SJCRH30 (cell line): ENCODE results near the gene GRIN3B. TPM values are rescaled to one million over a fixed set of nuclear protein-coding genes. Genes with fewer than 3 reads are reported as not detected.
A peak's percentile ranks its signal among the peaks of the same experiment; 100 is the strongest.

Source experiments
- DNase-seq, 2 experiments: peaks; one replicate each; pipeline ENCODE4 v3.0.0-alpha.2; 2015 to 2020
- H3K27ac ChIP-seq: fragments of 250-450 bp; sonication (Bioruptor Pico); 2 replicates; pipeline ENCODE4 v1.5.1; 2020; ENCODE audit warnings: mild to moderate bottlenecking, moderate library complexity
- H3K27me3 ChIP-seq: fragments of 250-450 bp; sonication (Bioruptor Pico); 2 replicates; pipeline ENCODE4 v1.5.1; 2020; ENCODE audit warnings: mild to moderate bottlenecking, moderate library complexity
- H3K36me3 ChIP-seq: fragments of 250-450 bp; sonication (Bioruptor Pico); 2 replicates; pipeline ENCODE4 v1.5.1; 2020; ENCODE audit warnings: mild to moderate bottlenecking, moderate library complexity
- H3K4me1 ChIP-seq: fragments of 250-450 bp; sonication (Bioruptor Pico); 2 replicates; pipeline ENCODE4 v1.5.1; 2020; ENCODE audit warnings: mild to moderate bottlenecking, moderate library complexity
- H3K4me3 ChIP-seq: fragments of 250-450 bp; sonication (Bioruptor Pico); 2 replicates; pipeline ENCODE4 v1.5.1; 2020; ENCODE audit warnings: mild to moderate bottlenecking, moderate library complexity
- H3K9me3 ChIP-seq: fragments of 250-450 bp; sonication (Bioruptor Pico); replicated peaks from 2 replicates; pipeline ENCODE4 v1.5.1; 2020; ENCODE audit warnings: mild to moderate bottlenecking, moderate library complexity
- total RNA-seq: library from RNA; depleted of rRNA; stranded (reverse); fragments of >200 nt; shearing (Covaris generic); gene quantifications from 2 replicates; pipeline ENCODE4 v1.2.3, GENCODE V29; 2014; rRNA removed

The GRIN3B gene
- total RNA-seq, 1 experiment from 2014 or later: not detected

DNA sequence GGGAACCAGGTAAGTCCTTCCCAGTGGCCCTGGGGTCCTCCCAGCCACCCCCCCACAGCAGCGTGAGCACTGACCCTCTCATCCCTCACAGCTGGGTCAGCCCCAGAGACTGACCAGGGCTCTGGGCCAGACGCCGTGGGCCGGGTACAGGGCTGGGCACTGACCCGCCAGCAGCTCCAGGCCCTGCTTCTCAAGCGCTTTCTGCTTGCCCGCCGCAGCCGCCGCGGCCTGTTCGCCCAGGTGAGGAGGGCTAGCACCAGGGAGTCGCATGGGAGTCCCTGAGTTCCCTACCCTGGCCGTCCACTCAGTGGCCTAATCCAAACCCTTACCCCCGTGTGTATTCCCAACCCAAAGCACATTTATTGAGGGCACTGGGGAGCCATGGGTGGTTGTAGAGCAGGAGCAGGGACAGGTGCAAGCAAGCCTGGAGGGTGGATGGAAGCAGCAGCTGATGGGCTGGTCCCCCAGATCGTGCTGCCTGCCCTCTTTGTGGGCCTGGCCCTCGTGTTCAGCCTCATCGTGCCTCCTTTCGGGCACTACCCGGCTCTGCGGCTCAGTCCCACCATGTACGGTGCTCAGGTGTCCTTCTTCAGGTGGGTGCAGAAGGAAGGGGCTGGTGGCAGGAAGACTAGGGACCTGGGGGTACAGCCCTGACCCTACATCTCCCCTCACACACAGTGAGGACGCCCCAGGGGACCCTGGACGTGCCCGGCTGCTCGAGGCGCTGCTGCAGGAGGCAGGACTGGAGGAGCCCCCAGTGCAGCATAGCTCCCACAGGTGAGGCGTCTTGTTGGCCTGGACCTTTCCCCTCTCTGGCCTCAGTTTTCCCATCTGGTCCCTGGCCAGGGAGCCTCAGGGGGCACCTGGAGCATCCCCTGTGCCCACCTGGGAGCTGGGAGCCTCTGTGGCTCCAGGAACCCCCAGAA is 54.1 kb downstream of the GRIN3B start:
- Histone ChIP-seq H3K4me1 (no peaks in the 10 kb centered on the region), H3K27me3 (no peaks in the 10 kb centered on the region), H3K9me3 (peaks cover 8% of the 10 kb centered on the region), H3K4me3 (no peak overlapping the region), H3K27ac (no peak overlapping the region), H3K36me3 (no peaks in the 10 kb centered on the region)
- no peak for DNase-seq

DNA sequence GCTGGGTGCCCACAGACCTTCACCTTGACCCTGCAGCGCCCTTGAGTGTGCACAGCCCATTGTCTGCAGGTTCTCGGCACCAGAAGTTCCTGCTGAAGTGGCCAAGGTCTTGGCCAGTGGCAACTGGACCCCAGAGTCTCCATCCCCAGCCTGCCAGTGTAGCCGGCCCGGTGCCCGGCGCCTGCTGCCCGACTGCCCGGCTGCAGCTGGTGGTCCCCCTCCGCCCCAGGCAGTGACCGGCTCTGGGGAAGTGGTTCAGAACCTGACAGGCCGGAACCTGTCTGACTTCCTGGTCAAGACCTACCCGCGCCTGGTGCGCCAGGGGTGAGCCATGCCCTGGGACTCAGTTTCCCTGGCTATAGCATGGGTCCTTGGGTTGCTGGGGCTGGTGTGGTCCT is 54.8 kb downstream of the GRIN3B start:
- Histone ChIP-seq H3K27me3 (no peaks in the 10 kb centered on the region), H3K27ac (no peak overlapping the region), H3K4me1 (no peaks in the 10 kb centered on the region), H3K36me3 (no peaks in the 10 kb centered on the region), H3K4me3 (no peak overlapping the region), H3K9me3 (peaks cover 8% of the 10 kb centered on the region)
- DNase-seq: no peak

DNA sequence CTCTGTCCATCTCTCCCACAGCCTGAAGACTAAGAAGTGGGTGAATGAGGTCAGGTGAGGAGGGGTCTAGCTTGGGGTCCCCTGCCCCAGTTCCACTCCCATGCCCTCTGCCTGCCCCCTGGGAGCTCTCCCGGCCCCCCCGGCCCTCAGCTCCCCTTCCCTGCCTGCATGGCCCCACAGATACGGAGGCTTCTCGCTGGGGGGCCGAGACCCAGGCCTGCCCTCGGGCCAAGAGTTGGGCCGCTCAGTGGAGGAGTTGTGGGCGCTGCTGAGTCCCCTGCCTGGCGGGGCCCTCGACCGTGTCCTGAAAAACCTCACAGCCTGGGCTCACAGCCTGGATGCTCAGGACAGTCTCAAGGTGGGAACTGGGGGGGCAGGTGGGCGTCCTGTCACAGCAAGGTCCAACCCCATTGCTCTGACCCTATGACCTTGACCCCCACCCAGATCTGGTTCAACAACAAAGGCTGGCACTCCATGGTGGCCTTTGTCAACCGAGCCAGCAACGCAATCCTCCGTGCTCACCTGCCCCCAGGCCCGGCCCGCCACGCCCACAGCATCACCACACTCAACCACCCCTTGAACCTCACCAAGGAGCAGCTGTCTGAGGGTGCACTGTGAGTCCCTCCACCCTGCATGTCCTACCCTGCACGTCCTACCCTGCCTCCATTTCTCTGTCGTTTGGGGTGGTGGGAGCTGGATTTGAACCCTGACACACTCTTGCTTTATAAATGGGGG is 55.8 kb downstream of the GRIN3B start:
- Histone ChIP-seq H3K9me3 (peaks cover 8% of the 10 kb centered on the region), H3K4me1 (no peaks in the 10 kb centered on the region), H3K27me3 (no peaks in the 10 kb centered on the region)

DNA sequence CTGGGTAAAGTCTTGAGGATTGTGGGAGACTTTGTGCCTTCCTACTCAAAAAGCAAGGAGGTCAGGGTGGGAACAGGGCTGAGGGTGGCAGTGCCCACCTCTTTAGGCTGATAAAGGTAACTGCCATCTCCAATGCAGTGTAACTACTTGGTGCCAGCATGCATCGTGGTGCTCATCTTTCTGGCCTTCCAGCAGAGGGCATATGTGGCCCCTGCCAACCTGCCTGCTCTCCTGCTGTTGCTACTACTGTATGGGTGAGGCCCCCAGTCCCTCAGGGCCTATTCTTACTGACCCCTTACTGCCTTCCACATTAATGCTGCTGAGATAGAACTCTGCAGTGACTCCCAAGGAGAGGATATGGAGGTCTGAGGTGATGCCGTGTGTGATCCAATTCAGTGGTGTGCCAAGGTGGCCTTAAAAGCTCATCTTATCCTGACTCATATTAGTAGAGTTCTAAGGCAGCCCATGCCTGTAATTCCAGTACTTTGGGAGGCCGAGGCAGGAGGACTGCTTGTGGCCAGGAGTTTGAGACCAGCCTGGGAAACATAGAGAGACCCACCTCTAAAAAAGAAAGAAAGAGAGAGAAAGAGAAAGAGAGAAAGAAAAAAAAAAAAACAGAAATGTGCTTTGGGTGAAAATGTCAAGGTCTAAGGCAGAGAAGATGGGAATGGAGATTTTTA is 57.1 kb downstream of the GRIN3B start:
- no peak overlapping the region for H3K27ac ChIP-seq
- H3K27me3 ChIP-seq: no peaks in the 10 kb centered on the region
- H3K36me3 ChIP-seq: no peaks in the 10 kb centered on the region
- H3K4me3 ChIP-seq: no peak overlapping the region
- H3K9me3 ChIP-seq: peaks cover 9% of the 10 kb centered on the region
- no peaks in the 10 kb centered on the region for H3K4me1 ChIP-seq
- peak; percentile 52 to 66 for DNase-seq

More for the DNA sequence above, 55.8 kb downstream of the GRIN3B start:
- Histone ChIP-seq H3K27ac (no peak overlapping the region), H3K4me3 (no peak overlapping the region), H3K36me3 (no peaks in the 10 kb centered on the region)
- no peak for DNase-seq

DNA sequence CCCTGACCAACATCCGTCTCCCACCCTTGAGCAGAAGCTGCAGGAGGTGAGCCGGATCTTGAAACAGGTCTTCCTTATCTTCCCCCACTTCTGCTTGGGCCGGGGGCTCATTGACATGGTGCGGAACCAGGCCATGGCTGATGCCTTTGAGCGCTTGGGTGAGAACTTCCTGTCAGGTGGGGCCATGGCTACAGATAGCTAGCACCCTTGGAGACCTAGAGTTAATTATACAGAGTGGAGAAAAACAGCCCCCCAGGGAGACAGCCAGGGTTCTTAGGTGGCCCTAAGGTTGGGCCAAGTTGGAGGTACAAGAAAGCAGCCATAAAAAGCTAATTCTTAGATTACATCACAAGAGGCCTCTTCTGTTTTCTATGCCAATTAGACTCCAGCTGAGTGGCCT is 57.9 kb downstream of the GRIN3B start:
- no peak overlapping the region for H3K4me3 ChIP-seq
- no peak for DNase-seq
- peaks cover 11% of the 10 kb centered on the region for H3K9me3 ChIP-seq
- H3K27me3 ChIP-seq: no peaks in the 10 kb centered on the region
- no peaks in the 10 kb centered on the region for H3K36me3 ChIP-seq
- no peak overlapping the region for H3K27ac ChIP-seq
- no peaks in the 10 kb centered on the region for H3K4me1 ChIP-seq

Other genes with a start within 250 kb of the GRIN3B start
- 0.18 and 0.41 TPM in 2 replicates for gene MISP, start 249.3 kb upstream of the GRIN3B start, total RNA-seq
- 232 TPM in 2 replicates for gene PTBP1, start 203.0 kb upstream of the GRIN3B start, total RNA-seq
- gene PLPPR3, start 178.5 kb upstream of the GRIN3B start, total RNA-seq: not detected in 2 replicates
- gene AZU1, start 172.6 kb upstream of the GRIN3B start, total RNA-seq: not detected in 2 replicates
- not detected in 2 replicates for gene PRTN3, start 159.4 kb upstream of the GRIN3B start, total RNA-seq
- not detected in 2 replicates for gene ELANE, start 148.1 kb upstream of the GRIN3B start, total RNA-seq
- 0.08 and 0.18 TPM in 2 replicates for gene CFD, start 140.8 kb upstream of the GRIN3B start, total RNA-seq
- gene MED16, start 107.2 kb upstream of the GRIN3B start, total RNA-seq: 19.6 and 21.3 TPM in 2 replicates
- not detected in 2 replicates for gene RNU6-9, start 106.9 kb upstream of the GRIN3B start, total RNA-seq
- gene R3HDM4, start 87.2 kb upstream of the GRIN3B start, total RNA-seq: 18.3 and 19.8 TPM in 2 replicates
- gene KISS1R, start 83.1 kb upstream of the GRIN3B start, total RNA-seq: 0.08 TPM in 1 of 2 replicates, not detected in the other
- gene ARID3A, start 74.4 kb upstream of the GRIN3B start, total RNA-seq: 28.7 and 34.8 TPM in 2 replicates
- 47.5 and 58.9 TPM in 2 replicates for gene WDR18, start 16.1 kb upstream of the GRIN3B start, total RNA-seq
- gene TMEM259, start 20.7 kb downstream of the GRIN3B start, total RNA-seq: 61.0 and 66.8 TPM in 2 replicates
- not detected in 2 replicates for gene RNU6-2, start 21.1 kb downstream of the GRIN3B start, total RNA-seq
- gene CNN2, start 26.2 kb downstream of the GRIN3B start, total RNA-seq: 87.2 and 91.4 TPM in 2 replicates
- 7.8 and 11.0 TPM in 2 replicates for gene ABCA7, start 39.7 kb downstream of the GRIN3B start, total RNA-seq
- 2.9 TPM in 2 replicates for gene ARHGAP45, start 66.7 kb downstream of the GRIN3B start, total RNA-seq
- 176 and 183 TPM in 2 replicates for gene POLR2E, start 95.0 kb downstream of the GRIN3B start, total RNA-seq
- 232 and 290 TPM in 2 replicates for gene GPX4, start 103.6 kb downstream of the GRIN3B start, total RNA-seq
- 15.0 and 17.1 TPM in 2 replicates for gene SBNO2, start 173.8 kb downstream of the GRIN3B start, total RNA-seq
- gene STK11, start 205.4 kb downstream of the GRIN3B start, total RNA-seq: 40.4 and 43.6 TPM in 2 replicates
- gene CBARP, start 237.6 kb downstream of the GRIN3B start, total RNA-seq: 1.2 and 1.9 TPM in 2 replicates
- 25.5 and 32.2 TPM in 2 replicates for gene ATP5F1D, start 241.3 kb downstream of the GRIN3B start, total RNA-seq
- gene MIDN, start 248.2 kb downstream of the GRIN3B start, total RNA-seq: 9.1 TPM in 2 replicates